Raji (cell line): ENCODE data around the gene KIRREL2.

Experiments used
- POLR2A ChIP-seq: IDR thresholded peaks from 2 replicates; pipeline ENCODE4 v1.6.1; 2011; ENCODE audit warnings: low read depth, low read length, control low read depth; ENCODE audit not compliant: insufficient read depth

Gene KIRREL2

GRCh38 chr19:35841961-35842595 lies 14.6 kb upstream of the KIRREL2 start:
- no peak for TF ChIP-seq POLR2A

- no peak for TF ChIP-seq POLR2A
Observed at GRCh38 chr19:35842666-35843272, 13.9 kb upstream of the KIRREL2 start.

GRCh38 chr19:35843676-35844481 lies 12.8 kb upstream of the KIRREL2 start:
- TF ChIP-seq POLR2A = no peak

GRCh38 chr19:35844482-35845214 lies 12.1 kb upstream of the KIRREL2 start:
- TF ChIP-seq POLR2A = no peak

GRCh38 chr19:35845215-35846037 lies 11.3 kb upstream of the KIRREL2 start:
- TF ChIP-seq POLR2A = no peak

- TF ChIP-seq POLR2A = no peak
Observed at GRCh38 chr19:35846038-35846668, 10.6 kb upstream of the KIRREL2 start.

- no peak for TF ChIP-seq POLR2A
Observed at GRCh38 chr19:35847911-35848310, 8.8 kb upstream of the KIRREL2 start.

GRCh38 chr19:35848486-35848885 lies 8.2 kb upstream of the KIRREL2 start:
- TF ChIP-seq POLR2A = no peak

- no peak for TF ChIP-seq POLR2A
Observed at GRCh38 chr19:35848919-35849505, 7.7 kb upstream of the KIRREL2 start.

GRCh38 chr19:35851213-35852028 lies 5.3 kb upstream of the KIRREL2 start:
- no peak for TF ChIP-seq POLR2A

GRCh38 chr19:35852029-35852780 lies 4.5 kb upstream of the KIRREL2 start, which contains the start of gene NPHS1:
Gene NPHS1 (minus strand): TSS chr19:35852504. CDS start chr19:35851837, 667 bp downstream.
- no peak for TF ChIP-seq POLR2A

- TF ChIP-seq POLR2A = no peak
Observed at GRCh38 chr19:35853038-35853756, 3.5 kb upstream of the KIRREL2 start.

GRCh38 chr19:35858311-35858710 lies 1.6 kb downstream of the KIRREL2 start:
- no peak for TF ChIP-seq POLR2A
